T follicular helper cell (primary cell): ENCODE results near the gene USP2.

Experiments
- DNase-seq: peaks from one replicate; pipeline ENCODE4 v3.0.0-alpha.2; 2020; ENCODE audit warnings: low read depth

Gene USP2

GRCh38 chr11:119306373-119306890 is 75.1 kb downstream of the USP2 start:
- DNase-seq, result peak; percentile 18

- DNase-seq, result no peak
Measured at GRCh38 chr11:119305556-119306372, 75.7 kb downstream of the USP2 start.
